ENCODE data around the gene SLC25A5. TPM values are rescaled to one million over a fixed set of nuclear protein-coding genes. Genes with fewer than 3 reads are reported as not detected.
"Not testable (repeated sequence)": the region's sequence is repeated elsewhere in the genome, so short reads cannot be mapped to it uniquely, and the experiment has no call there.

Gene SLC25A5
- total RNA-seq, 3 donors from 2014 or later (not counting 1 experiment from before 2014, with no cell fraction given) = 148 to 182 (median 162) TPM

GRCh38 chrX:119427024-119427794 is 41.0 kb upstream of the SLC25A5 start:
- 18% methylated on average over 6 of the region's 9 CpGs for WGBS (ENCODE audit: insufficient coverage)
- DNase-seq = peak; percentile 12 to 13

GRCh38 chrX:119427795-119428185 is 40.5 kb upstream of the SLC25A5 start:
- WGBS (ENCODE audit: insufficient coverage) = 100% methylated on average over 1 of the region's 4 CpGs
- no peak for ATAC-seq
- Histone ChIP-seq H3K4me1 (ENCODE audit: control insufficient read depth, insufficient read depth, low read length) (peaks cover 22% of the 10 kb centered on the region), H3K27me3 (ENCODE audit: control insufficient read depth, insufficient read depth, low read length) (no peaks in the 10 kb centered on the region), H3K9me3 (ENCODE audit: control insufficient read depth, insufficient read depth, low read length) (no peaks in the 10 kb centered on the region), H3K4me3 (ENCODE audit: low read length) (no peak overlapping the region), H3K36me3 (ENCODE audit: control insufficient read depth, insufficient read depth, low read length) (no peaks in the 10 kb centered on the region), H3K27ac (ENCODE audit: low read length) (peak overlapping the region; percentile 68)
- Mint-ChIP-seq H3K27ac (peak overlapping the region; percentile 84 to 89), H3K36me3 (no peaks in the 10 kb centered on the region), H3K4me3 (peak overlapping the region; percentile 78), H3K27me3 (ENCODE audit: low read depth in 2 of 2) (no peaks in the 10 kb centered on the region), H3K4me1 (peaks cover 18 to 24% of the 10 kb centered on the region in 2 donors), H3K9me3 (no peaks in the 10 kb centered on the region)
- intact Hi-C loops (cut with micrococcal nuclease) = no loop called here
- DNase-seq = no peak
- no peak for TF ChIP-seq CTCF (IDR thresholded peaks at IDR 0.05)

More at GRCh38 chrX:119427024-119427794, 41.0 kb upstream of the SLC25A5 start:
- peaks cover 22% of the 10 kb centered on the region for H3K4me1 ChIP-seq (ENCODE audit: control insufficient read depth, insufficient read depth, low read length)
- H3K4me3 ChIP-seq (ENCODE audit: low read length) = no peak overlapping the region
- H3K27ac ChIP-seq (ENCODE audit: low read length) = peak overlapping the region; percentile 68
- Mint-ChIP-seq H3K4me1 (peaks cover 18 to 24% of the 10 kb centered on the region in 2 donors), H3K4me3 (peak overlapping the region; percentile 78), H3K9me3 (no peaks in the 10 kb centered on the region), H3K27ac (peak overlapping the region; percentile 84 to 89), H3K36me3 (no peaks in the 10 kb centered on the region), H3K27me3 (ENCODE audit: low read depth in 2 of 2) (no peaks in the 10 kb centered on the region)
- H3K36me3 ChIP-seq (ENCODE audit: control insufficient read depth, insufficient read depth, low read length) = no peaks in the 10 kb centered on the region
- TF ChIP-seq CTCF (IDR thresholded peaks at IDR 0.05) = no peak
- H3K27me3 ChIP-seq (ENCODE audit: control insufficient read depth, insufficient read depth, low read length) = no peaks in the 10 kb centered on the region
- ATAC-seq = peak; percentile 46 to 75 (median 68)
- H3K9me3 ChIP-seq (ENCODE audit: control insufficient read depth, insufficient read depth, low read length) = no peaks in the 10 kb centered on the region
- intact Hi-C loops (cut with micrococcal nuclease) = no loop called here

- no peaks in the 10 kb centered on the region for H3K27me3 Mint-ChIP-seq (ENCODE audit: low read depth in 2 of 2)
- H3K36me3 Mint-ChIP-seq = no peaks in the 10 kb centered on the region
- WGBS (ENCODE audit: insufficient coverage) = 84% methylated on average over 3 of the region's 4 CpGs
- intact Hi-C loops (cut with micrococcal nuclease) = no loop called here
- no peaks in the 10 kb centered on the region for H3K9me3 Mint-ChIP-seq
- peaks cover 18 to 24% of the 10 kb centered on the region in 2 donors for H3K4me1 Mint-ChIP-seq
- no peaks in the 10 kb centered on the region for H3K36me3 ChIP-seq (ENCODE audit: control insufficient read depth, insufficient read depth, low read length)
- H3K4me1 ChIP-seq (ENCODE audit: control insufficient read depth, insufficient read depth, low read length) = peaks cover 22% of the 10 kb centered on the region
- H3K27ac ChIP-seq (ENCODE audit: low read length) = no peak overlapping the region
- no peaks in the 10 kb centered on the region for H3K27me3 ChIP-seq (ENCODE audit: control insufficient read depth, insufficient read depth, low read length)
- no peaks in the 10 kb centered on the region for H3K9me3 ChIP-seq (ENCODE audit: control insufficient read depth, insufficient read depth, low read length)
- ATAC-seq = no peak
- H3K4me3 Mint-ChIP-seq = no peak overlapping the region
- H3K4me3 ChIP-seq (ENCODE audit: low read length) = no peak overlapping the region
- no peak overlapping the region for H3K27ac Mint-ChIP-seq
- TF ChIP-seq CTCF (IDR thresholded peaks at IDR 0.05) = no peak
- DNase-seq = no peak
These were observed 38.8 kb upstream of the SLC25A5 start for GRCh38 chrX:119429471-119429870.

DNA sequence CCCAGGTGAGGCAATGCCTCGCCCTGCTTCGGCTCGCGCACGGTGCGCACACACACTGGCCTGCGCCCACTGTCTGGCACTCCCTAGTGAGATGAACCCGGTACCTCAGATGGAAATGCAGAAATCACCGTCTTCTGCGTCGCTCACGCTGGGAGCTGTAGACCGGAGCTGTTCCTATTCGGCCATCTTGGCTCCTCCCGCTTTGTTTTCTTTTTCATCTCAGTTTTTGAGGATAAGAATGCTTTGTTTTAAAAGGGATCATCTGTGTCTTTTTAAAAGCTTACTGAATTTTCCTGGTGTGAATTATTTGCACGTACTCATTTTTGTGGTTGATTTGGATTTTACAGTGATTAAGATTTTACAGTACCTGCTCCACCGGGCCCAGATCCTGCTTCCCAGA is 26.9 kb upstream of the SLC25A5 start:
- H3K27me3 Mint-ChIP-seq (ENCODE audit: low read depth in 2 of 2); H3K4me1 ChIP-seq (ENCODE audit: control insufficient read depth, insufficient read depth, low read length); ATAC-seq; H3K36me3 Mint-ChIP-seq; H3K4me3 ChIP-seq (ENCODE audit: low read length); DNase-seq; H3K9me3 Mint-ChIP-seq; H3K27ac ChIP-seq (ENCODE audit: low read length); H3K27me3 ChIP-seq (ENCODE audit: control insufficient read depth, insufficient read depth, low read length); intact Hi-C loops (cut with micrococcal nuclease); H3K36me3 ChIP-seq (ENCODE audit: control insufficient read depth, insufficient read depth, low read length); H3K4me3 Mint-ChIP-seq; H3K9me3 ChIP-seq (ENCODE audit: control insufficient read depth, insufficient read depth, low read length); H3K27ac Mint-ChIP-seq; H3K4me1 Mint-ChIP-seq: not testable (repeated sequence)
- WGBS (ENCODE audit: insufficient coverage) = 100% methylated on average over 1 of the region's 17 CpGs

All from natural killer cell (primary cell).